ENCODE results near the gene NAP1L4.

The NAP1L4 gene

DNA sequence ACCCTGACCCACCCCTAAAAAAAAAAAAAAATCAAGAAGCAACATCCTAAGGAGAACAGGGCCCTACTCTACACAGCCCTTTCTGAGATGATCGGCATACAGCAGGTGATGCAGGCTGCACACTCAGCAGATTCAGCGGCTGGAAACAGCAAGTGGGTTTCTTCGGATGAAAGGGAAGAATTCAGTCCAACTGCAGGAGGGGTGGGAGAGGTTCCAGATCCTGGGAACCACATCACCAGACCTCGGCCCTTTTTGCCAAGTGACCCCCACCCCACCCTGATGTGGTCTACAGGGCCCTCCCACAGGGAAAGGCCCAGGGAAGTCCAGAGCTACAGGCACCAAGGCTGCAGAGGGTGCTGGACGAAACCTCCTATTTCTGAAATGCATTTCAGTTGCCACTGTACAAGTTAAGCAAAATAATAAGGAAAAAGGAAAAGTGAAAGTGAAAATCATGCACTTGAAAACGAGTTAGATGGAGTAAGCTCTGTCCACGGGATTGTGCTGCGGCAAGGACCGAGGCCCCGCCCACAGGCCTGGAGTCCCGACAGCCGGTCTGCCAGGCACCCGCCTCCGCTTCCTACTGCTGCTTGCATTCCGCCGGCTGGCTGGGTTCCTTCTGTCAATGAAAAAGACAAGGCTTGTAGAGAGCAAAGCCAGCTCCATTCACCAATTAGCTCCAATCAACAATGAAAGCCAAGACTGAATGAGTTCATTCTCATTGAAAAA lies 46.9 kb downstream of the NAP1L4 start:
- no peak for DNase-seq (ENCODE audit: extremely low read depth, insufficient read length)
- no peak overlapping the region for H3K4me3 ChIP-seq (replicated peaks; ENCODE audit: low read depth, low read length)
- TF ChIP-seq, protein P1, sequence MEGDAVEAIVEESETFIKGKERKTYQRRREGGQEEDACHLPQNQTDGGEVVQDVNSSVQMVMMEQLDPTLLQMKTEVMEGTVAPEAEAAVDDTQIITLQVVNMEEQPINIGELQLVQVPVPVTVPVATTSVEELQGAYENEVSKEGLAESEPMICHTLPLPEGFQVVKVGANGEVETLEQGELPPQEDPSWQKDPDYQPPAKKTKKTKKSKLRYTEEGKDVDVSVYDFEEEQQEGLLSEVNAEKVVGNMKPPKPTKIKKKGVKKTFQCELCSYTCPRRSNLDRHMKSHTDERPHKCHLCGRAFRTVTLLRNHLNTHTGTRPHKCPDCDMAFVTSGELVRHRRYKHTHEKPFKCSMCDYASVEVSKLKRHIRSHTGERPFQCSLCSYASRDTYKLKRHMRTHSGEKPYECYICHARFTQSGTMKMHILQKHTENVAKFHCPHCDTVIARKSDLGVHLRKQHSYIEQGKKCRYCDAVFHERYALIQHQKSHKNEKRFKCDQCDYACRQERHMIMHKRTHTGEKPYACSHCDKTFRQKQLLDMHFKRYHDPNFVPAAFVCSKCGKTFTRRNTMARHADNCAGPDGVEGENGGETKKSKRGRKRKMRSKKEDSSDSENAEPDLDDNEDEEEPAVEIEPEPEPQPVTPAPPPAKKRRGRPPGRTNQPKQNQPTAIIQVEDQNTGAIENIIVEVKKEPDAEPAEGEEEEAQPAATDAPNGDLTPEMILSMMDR (IDR thresholded peaks at IDR 0.05; ENCODE audit: insufficient read depth, low read length, poor library complexity, severe bottlenecking), result no peak
- no peaks in the 10 kb centered on the region for H3K27me3 ChIP-seq (replicated peaks; ENCODE audit: control insufficient read depth, insufficient read depth, low read length)
- peaks cover 29% of the 10 kb centered on the region for H3K36me3 ChIP-seq (ENCODE audit: control insufficient read depth, insufficient read depth, low read length)

- Histone ChIP-seq H3K4me3 (replicated peaks; ENCODE audit: low read depth, low read length) (no peak overlapping the region), H3K27me3 (replicated peaks; ENCODE audit: control insufficient read depth, insufficient read depth, low read length) (no peaks in the 10 kb centered on the region), H3K36me3 (ENCODE audit: control insufficient read depth, insufficient read depth, low read length) (peaks cover 25% of the 10 kb centered on the region)
- DNase-seq (ENCODE audit: extremely low read depth, insufficient read length), result no peak
- TF ChIP-seq, protein P1 (IDR thresholded peaks at IDR 0.05; ENCODE audit: insufficient read depth, low read length, poor library complexity, severe bottlenecking), result no peak
Measured at GRCh38 chr11:2944530-2944929, 47.6 kb downstream of the NAP1L4 start.

DNA sequence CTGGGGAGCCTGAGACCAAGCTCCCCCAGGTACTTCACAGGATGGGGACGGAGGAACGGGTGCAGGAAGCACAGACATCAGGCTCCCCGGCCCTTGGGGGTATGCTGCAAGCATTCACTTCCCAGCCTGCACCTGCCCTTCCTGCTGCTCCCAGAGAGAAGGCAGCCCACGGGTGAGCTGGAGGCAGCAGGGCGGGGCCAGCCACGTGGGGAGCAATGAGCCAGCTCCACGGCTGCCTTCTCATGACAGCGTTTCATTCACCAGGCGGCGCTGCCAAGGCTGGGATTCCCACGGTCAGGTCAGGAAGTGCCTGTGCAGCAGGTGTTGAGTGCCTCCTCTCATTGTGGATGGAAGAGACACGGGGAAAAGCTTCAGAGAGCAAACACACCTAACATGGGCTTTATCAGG lies 48.4 kb downstream of the NAP1L4 start:
- no peak for DNase-seq (ENCODE audit: extremely low read depth, insufficient read length)
- TF ChIP-seq, protein P1 (IDR thresholded peaks at IDR 0.05; ENCODE audit: insufficient read depth, low read length, poor library complexity, severe bottlenecking), result no peak
- Histone ChIP-seq H3K27me3 (replicated peaks; ENCODE audit: control insufficient read depth, insufficient read depth, low read length) (no peaks in the 10 kb centered on the region), H3K4me3 (replicated peaks; ENCODE audit: low read depth, low read length) (no peak overlapping the region), H3K36me3 (ENCODE audit: control insufficient read depth, insufficient read depth, low read length) (peaks cover 22% of the 10 kb centered on the region)

- TF ChIP-seq, protein P1 (IDR thresholded peaks at IDR 0.05; ENCODE audit: insufficient read depth, low read length, poor library complexity, severe bottlenecking), result no peak
- no peak for DNase-seq (ENCODE audit: extremely low read depth, insufficient read length)
- Histone ChIP-seq H3K27me3 (replicated peaks; ENCODE audit: control insufficient read depth, insufficient read depth, low read length) (no peaks in the 10 kb centered on the region), H3K4me3 (replicated peaks; ENCODE audit: low read depth, low read length) (no peak overlapping the region), H3K36me3 (ENCODE audit: control insufficient read depth, insufficient read depth, low read length) (peaks cover 19% of the 10 kb centered on the region)
Measured at GRCh38 chr11:2942872-2943710, 49.0 kb downstream of the NAP1L4 start.

DNA sequence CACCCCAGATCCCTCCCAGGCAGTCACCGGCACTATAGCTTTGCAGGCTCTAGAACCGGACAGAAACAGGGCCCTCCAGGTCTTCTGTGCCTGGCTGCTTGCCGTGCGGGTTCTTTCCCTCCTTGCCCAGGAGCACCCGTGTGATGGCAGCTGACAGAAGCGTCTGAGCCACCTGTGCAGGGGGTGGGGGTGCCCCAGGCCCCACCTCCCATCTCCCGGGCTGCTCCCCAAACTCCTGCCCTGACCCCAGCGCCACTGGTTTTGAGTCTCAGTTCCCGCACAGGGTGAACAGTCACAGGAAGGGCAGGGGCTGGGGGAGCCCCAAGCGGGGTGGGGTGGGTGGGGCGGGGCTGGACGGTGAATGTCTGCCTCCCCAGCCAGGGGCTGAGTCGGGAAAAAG lies 49.7 kb downstream of the NAP1L4 start:
- H3K36me3 ChIP-seq (ENCODE audit: control insufficient read depth, insufficient read depth, low read length), result peaks cover 16% of the 10 kb centered on the region
- no peaks in the 10 kb centered on the region for H3K27me3 ChIP-seq (replicated peaks; ENCODE audit: control insufficient read depth, insufficient read depth, low read length)
- TF ChIP-seq, protein P1 (IDR thresholded peaks at IDR 0.05; ENCODE audit: insufficient read depth, low read length, poor library complexity, severe bottlenecking), result no peak
- DNase-seq (ENCODE audit: extremely low read depth, insufficient read length), result no peak
- H3K4me3 ChIP-seq (replicated peaks; ENCODE audit: low read depth, low read length), result no peak overlapping the region
